Fibroblast of upper back skin (primary cell): ENCODE results near the gene ACAP2.
A peak's percentile ranks its signal among the peaks of the same experiment; 100 is the strongest.
"Not testable (repeated sequence)": the region's sequence is repeated elsewhere in the genome, so short reads cannot be mapped to it uniquely, and the experiment has no call there.

Experiments
- DNase-seq: peaks from one replicate; pipeline ENCODE4 v3.0.0-alpha.2; 2013

The ACAP2 gene

GRCh38 chr3:195241592-195242355, 201.0 kb downstream of the ACAP2 start:
- no peak for DNase-seq

- no peak for DNase-seq
These were observed 201.9 kb downstream of the ACAP2 start for GRCh38 chr3:195240939-195241338.

GRCh38 chr3:195240171-195240701, 202.6 kb downstream of the ACAP2 start:
- no peak for DNase-seq

DNA sequence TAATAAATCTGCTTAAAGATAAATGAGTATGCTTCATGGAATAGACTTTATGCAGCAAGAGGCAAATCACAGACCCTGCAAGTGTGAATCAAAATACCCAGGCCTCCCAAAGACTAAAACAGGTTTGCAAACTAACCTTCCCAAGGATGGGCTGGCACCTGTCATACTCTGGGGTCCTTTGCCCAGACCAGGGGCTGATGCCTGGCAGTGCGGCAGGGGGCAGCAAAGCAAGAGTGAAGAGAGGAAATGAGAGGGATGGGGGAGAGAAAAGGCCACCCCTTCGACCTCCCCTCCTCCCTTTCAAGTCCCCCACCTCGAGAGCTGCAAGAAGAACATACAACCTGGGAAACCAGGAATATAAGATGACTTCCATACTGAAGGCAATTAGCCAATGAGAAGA, 203.7 kb downstream of the ACAP2 start:
- no peak for DNase-seq

DNA sequence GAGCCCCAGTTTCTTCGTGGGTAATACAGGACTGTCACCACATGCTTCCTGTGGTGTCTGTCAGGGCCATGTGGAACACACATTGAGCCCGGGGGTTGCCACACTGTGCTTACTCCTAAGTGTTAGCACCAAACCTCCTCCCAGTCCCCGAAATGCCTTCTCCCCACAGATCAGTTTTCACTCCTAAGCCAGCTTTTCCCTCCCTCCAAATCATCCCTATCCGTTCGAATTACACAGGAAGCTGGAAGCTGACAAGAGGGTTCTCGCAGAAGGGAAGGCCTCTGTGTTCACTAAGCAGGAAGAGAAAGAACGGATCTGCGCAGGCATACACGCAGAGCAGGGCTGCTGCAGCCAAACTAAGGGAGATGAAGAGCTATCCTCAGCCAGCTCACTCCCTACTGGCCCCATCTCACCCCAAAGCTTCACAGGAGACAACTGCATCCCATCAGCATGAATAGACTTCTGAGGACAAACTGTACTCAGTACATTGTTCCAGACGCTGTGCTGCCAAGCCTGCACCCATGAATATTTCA, 204.2 kb downstream of the ACAP2 start:
- peak; percentile 56 for DNase-seq

GRCh38 chr3:195238081-195238571, 204.7 kb downstream of the ACAP2 start:
- DNase-seq, result peak; percentile 21

DNA sequence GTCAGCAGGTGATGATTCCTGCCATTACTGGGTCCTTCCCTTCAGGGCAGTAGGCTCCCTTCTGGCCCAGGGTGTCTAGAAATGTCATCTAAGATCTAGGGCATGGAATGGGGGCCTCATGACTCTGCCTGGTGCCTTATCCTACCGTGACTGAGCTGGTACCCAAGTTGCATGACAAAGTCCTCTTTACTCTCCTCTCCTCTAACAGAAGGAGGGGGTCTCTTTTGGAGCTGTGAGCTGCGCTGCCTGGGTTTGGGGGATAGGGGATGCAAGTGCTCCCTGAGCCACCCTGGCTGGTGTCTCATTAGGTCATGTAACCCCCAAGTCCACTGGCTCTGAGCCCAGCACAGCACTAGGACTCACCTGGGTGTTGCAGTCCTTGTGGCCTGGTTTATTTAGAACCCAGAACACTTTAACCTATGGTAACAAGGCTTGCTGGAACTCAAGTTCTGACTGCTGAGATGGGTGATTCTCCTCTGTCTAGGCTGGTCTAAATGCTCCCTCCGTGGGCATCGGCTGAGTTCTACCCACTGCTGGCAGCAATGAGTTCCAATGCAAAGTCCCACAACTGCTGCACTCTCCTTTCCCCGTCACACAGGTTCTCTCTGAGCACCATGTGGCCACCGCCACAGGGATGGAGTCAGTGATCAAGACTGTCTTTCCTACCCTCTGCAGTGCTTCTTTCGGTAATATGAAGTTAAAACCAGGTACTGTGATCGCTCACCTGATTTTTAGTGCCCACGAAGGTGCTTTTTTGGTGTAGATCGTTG, 205.8 kb downstream of the ACAP2 start:
- no peak for DNase-seq

DNA sequence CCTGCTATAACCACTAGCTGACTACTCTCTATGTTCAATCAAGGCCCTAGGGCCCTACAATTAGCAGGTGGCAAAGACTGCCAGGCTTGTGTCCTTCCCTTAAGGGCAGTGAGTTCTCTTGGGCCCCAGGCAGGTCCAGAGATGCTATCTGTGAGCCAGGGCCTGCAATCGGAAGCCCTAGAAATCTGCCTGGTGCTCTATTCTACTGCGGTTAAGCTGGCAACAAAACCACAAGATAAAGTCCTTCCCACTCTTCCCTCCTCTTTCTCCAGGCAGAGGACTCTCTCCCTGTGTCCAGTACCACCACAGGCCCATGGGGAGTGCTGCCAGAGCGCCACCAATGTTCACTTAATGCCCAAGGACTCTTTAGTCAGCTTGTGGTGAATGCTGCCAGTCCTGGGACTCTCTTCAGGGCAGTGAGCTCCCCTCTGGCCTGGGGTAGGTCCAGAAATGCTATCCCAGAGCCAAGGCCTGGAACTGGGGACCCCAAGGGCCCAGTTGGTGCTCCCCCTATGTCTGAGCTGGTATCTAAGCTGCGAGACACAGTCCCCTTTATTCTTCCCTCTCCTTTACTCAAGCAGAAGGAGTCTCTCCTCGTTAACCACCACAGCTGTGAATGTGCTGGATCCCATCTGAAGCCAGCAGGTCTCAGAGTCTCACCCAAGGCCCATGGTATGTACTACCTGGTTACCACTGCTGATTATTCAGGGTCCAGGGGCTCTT, 206.6 kb downstream of the ACAP2 start:
- no peak for DNase-seq

DNA sequence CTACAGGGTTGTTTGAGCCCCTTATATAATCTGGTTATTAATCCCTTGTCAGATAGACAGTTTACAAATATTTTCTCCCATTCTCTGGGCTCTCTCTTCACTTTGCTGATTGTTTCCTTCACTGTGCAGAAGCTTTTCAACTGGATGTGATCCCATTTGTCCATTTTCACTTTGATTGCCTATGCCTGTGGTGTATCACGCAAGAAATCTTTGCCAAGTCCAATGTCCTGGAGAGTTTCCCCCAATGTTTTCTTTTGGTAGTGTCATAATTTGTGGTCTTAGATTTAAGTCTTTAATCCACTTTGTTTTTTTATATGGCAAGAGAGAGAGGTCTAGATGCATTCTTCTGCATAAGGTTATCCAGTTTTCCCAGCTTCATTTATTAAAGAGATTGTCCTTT, 212.6 kb downstream of the ACAP2 start:
- no peak for DNase-seq

- DNase-seq, result not testable (repeated sequence)
These were observed 213.9 kb downstream of the ACAP2 start for GRCh38 chr3:195228886-195229285.

DNA sequence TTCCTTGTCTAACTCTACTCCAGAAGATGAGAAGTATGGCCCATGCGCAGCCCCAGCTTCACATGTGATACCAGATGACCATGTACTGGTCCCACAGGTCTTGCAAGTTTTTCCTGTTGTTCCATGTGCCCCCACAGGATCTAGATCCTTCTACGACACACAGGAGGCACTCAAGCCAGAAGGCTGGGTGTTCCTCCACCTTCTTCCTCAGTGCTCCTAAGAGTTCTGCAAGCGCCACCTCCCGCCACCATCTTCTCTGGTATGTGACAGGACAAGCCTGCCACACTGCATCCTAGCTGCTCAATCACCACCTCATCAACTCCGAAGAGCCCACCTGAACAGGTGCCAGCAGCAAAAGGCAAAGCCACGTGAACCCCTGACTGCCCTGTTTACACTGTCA, 214.9 kb downstream of the ACAP2 start:
- DNase-seq, result no peak

GRCh38 chr3:195226900-195227447, 215.8 kb downstream of the ACAP2 start:
- no peak for DNase-seq

GRCh38 chr3:195226445-195226844, 216.4 kb downstream of the ACAP2 start:
- no peak for DNase-seq

- DNase-seq, result no peak
These were observed 217.7 kb downstream of the ACAP2 start for GRCh38 chr3:195224980-195225580.
